Activated CD4-positive, alpha-beta T cell treated with anti-CD3 and anti-CD28 coated beads for 1 hour (primary cell): ENCODE data around the gene PRR11.
"Not testable (repeated sequence)": the region's sequence is repeated elsewhere in the genome, so short reads cannot be mapped to it uniquely, and the experiment has no call there.

ENCODE experiments used
- DNase-seq: peaks from one replicate; pipeline ENCODE4 v3.0.0-alpha.2; 2020

Gene PRR11

DNA sequence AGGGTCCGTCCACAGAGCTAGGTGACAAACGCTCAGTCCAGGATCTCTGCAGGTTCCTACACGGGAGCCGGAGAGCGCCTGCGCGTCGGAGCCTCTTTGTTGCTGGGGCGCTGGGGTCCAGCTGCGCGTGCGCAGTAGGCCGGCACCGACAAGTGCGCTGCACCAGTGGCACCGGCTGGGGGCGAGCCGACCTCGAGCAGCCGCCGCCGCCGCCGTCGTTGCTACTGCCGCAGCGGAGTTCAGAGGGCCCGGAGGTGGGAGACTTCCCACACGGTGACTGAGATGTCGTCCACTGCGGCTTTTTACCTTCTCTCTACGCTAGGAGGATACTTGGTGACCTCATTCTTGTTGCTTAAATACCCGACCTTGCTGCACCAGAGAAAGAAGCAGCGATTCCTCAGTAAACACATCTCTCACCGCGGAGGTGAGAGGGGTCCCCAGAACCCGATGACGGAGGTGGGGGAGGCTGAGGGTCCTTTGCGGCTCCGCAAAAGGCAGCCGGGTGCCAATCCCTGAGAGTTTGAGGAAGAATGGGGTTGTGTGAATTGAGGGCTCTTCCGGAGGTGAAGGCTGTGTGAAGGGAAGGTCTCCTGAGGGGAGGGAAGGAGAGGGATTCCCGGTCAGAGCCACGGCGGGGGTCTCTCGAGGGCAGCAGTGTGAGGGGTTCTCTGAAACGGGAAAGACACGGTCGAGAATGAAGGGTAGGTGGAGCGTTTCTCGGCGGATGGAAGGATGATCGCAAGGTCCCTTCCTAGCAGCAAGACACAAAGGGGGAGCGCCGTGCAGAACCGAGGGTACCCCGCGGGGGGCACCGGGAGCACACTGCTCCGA lies 65.0 kb downstream of the PRR11 start, which contains the start of gene GDPD1:
GDPD1 (plus strand) TSS at position 184 of the 831 bp plus-strand sequence; CDS start at position 283, 99 bp downstream.
- DNase-seq, result peak; percentile 96

DNA sequence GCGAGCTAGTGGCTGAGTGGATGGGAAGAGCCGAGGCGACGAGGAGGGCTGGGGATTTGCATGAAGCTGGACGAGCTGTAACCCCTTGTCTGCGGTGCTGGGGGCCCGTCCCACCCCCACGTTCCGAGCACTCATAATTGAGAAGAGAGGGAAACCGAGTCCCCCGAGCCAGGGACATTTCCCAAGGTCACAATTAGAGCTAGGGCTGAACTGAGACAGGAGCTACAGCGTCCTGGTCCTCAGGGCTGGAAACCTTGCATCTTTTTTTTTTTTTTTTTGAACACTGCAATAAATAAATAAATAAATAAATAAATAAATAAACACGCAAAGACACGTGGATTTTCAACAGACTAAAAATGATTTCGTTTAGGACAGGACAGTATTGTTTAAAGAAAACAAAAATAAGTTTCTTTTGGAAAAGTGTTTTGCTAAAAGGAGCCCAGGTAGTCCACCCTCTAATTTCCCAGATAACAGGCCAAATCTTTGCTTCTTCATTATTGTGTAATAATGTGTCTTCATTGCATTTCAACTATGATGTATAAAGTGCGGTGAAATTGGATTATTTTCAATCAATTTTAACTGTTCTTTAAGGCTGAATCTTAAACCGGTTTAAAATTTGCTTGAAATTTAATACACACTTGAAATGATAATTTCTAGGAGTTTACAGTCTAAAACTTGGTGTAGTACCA lies 65.8 kb downstream of the PRR11 start:
- no peak for DNase-seq

DNA sequence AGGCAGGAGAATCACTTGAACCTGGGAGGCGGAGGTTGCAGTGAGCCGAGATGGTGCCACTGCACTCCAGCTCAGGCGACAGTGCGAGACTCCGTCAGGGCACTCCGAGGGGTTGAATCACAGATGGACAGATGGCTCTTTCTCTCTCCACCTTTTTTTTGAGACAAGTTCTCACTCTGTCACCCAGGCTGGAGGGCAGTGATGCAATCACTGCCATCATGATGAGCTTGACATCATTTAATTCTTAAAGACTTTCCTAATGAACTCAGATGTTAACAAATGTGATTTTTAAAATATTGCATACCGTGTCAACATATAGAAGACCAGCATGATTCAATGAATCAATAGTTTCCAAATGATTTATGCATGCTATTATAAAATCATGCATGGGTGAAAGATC lies 68.3 kb downstream of the PRR11 start:
- no peak for DNase-seq

DNA sequence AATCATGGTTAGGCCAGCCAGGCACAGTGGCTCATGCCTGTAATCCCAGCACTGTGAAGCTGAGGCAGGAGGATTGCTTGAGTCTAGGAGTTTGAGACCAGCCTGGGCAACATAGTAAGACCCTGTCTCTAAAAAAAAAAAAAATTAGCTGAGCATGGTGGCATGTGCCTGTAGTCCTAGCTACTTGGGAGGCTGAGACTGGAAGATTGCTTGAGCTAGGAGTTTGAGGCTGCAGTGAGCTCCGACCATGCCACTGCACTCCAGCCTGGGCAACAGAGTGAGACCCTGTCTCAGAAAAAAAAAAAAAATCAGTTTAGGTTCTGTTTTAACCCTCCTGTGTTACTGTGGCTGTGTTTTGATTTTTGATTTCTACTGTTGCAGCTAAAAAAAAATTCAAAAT lies 73.0 kb downstream of the PRR11 start:
- not testable (repeated sequence) for DNase-seq

DNA sequence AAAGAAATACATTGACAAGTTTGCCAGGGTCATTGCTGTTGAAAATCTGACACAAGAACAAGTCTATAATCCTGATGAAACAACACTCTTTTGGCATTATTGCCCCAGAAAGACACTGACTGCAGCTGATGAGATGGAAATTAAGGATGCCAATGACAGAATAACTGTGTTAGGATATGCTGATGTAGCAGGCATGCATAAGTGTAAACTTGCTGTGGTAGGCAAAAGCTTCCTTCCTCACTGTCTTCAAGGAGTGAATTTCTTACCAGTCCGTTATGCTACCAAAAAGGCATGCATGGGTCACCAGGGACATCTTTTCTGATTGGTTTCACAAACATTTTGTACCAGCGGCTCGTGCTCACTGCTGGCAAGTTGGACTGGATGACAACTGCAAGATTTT lies 75.2 kb downstream of the PRR11 start:
- DNase-seq, result no peak

DNA sequence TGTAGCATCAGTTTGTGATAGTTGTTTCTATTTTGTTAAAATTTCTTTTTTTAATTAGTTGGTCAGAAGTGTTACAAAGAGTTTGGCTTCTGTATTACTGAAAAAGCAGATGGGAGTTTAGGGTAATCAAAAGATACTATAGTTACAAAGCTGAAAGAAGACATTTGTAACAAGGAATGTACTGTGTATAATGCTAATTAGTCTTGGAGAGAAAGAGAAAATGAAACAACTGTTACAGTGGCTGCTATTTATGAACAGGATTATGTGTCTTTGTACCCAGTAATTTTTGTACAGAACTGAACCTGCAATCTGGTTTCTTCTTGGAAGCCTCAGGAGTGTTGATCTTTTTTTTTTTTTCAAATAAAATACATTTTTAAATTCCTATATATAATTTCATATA lies 79.1 kb downstream of the PRR11 start:
- DNase-seq, result no peak

DNA sequence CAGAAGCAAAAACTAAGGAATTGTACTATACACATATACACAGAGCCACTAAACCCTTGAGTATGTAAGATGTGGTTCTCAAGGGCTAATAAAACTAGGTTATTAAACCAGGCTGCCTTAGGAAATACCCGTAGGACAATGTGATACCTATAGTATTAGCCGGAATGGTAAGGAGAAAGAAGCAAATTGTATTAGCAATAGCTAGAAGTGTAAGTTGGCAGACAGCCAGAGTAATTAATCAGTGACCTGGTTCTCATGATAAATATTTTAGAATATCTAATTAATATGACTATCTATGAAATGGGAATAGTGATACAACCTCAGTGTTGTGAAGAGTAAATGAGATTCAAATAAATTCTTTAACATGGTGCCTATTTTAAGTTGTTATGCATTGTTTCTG lies 83.4 kb downstream of the PRR11 start:
- DNase-seq, result no peak

DNA sequence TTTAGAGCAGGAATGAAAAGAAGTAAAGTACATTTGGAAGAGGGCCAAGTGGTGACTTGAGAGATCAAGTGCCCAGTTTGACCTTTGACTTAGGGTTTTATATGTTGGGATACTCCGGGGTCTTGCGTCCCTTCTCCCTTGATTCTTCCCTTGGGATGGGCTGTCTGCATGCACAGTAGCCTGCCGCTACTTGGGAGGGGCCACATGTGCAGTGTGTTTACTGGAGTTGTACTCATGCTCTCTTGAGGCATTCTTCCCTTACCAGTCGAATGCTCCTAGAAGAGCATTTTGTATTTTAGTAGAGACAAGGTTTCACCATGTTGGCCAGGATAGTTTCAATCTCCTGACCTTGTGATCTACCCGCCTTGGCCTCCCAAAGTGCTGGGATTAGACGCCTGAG lies 88.5 kb downstream of the PRR11 start:
- DNase-seq, result no peak
